HuH-7.5 (cell line): Measurements from ENCODE around the gene SERPINB8.

ENCODE experiments used
- DNase-seq: peaks from one replicate; pipeline ENCODE4 v3.0.0; 2011; ENCODE audit warnings: low spot score

The SERPINB8 gene

GRCh38 chr18:63965716-63966330, 4.1 kb upstream of the SERPINB8 start:
- no peak for DNase-seq

GRCh38 chr18:63970809-63971205, 926 bp downstream of the SERPINB8 start:
- DNase-seq = no peak

DNA sequence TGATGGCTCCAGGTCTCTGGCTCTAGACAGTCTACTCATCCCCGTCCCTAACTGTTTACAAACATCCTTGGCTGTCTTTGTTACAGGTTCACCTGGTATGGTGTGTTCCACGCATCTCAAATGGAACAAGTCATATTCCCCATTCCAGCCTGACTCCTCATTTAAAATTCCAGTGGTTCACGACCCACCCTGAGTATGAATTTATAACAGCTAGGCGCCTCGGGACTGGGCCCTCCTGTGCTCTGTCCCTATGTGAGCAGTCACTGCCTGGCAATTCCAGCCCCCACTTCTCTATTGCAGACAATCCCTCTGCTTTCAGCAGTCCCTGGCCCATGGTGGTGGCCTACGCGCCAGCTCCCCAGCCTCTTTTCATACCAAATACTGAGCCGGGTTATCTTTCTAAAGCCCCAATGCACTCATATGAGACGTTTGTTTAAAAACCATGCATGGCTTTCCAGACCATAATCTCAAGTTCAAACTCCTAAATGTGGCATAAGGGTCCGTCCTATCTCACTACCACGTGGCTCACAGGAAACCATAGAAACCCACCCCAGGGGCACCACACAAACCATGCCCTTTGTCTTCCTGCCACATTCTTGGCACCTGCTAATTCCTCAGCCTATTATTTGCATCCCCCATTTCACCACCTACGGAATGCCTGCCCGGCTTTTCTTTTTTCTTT, 1.6 kb downstream of the SERPINB8 start:
- no peak for DNase-seq

DNA sequence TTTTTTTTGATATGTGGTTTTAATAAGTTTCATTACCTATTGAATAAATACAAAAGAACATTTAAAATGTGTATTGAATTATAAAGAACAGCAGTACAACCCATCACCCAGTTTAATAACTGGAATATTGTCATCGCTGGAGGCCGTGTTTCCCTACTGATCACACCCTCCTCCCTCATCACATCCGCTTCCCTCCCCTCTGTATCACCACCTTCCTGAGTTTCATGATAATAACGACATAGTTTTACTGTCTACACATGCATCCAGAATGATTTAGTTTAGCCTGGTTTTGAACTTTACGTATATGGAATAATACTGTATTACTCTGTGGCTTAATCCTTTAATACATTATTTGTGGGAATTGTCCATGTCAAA, 2.1 kb downstream of the SERPINB8 start:
- DNase-seq = no peak

DNA sequence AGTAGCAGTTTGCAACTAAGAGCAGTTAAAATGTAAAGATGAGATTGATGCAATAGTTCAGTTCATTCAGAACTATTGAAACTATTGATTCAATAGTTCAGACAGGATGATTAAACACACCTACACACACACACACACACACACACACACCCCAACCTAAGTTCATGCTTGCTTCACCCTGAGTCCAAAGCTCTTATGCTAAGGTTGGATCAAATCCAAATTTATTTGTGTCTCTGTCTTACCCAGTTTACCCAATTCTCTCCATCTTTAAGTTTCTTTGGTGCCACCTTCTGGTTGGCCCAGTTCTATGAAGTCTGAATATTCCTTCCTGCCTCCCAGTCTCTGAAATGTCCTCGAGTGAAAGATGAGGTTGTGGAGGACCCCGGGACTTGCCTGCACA, 5.1 kb downstream of the SERPINB8 start:
- DNase-seq = no peak

DNA sequence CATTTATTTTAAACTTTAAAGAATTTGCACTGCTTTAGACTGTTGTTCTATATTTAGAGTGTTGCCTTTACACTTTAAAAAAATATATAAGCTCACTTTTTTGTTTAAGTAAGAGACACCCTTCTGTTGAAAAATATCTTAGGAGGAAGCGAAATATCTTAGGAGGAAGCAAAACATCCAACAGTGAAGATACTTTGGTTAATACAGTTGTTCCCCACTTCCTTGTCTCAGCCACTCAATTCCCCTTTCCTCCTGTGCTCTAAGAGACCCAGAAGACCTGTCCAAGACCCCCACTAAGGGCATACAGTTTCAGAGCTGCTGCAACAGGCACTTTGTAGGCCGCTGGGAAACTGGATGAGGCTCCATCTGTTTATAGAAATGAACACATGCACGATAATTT, 5.7 kb downstream of the SERPINB8 start:
- DNase-seq = no peak

DNA sequence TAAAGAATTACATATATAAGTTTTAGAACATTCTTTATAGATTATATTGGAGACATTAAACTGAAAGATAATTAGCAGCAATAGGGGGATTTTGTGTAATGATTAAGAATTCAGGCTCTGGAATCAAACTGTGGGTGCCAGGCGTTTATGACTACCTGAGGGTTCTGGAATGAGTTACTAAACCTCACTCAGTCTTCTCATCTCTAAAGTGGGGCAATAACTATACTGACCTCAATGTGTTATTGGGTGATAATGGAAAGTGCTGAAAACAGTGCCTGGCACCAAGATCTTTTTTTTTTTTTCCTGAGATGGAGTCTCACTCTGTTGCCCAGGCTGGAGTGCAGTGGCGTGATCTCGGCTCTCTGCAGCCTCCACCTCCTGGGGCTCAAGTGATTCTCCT, 7.2 kb downstream of the SERPINB8 start:
- no peak for DNase-seq

- DNase-seq = peak; percentile 17
Observed at GRCh38 chr18:63979409-63979920, 9.6 kb downstream of the SERPINB8 start.

- no peak for DNase-seq
Observed at GRCh38 chr18:63980027-63980426, 10.1 kb downstream of the SERPINB8 start.

DNA sequence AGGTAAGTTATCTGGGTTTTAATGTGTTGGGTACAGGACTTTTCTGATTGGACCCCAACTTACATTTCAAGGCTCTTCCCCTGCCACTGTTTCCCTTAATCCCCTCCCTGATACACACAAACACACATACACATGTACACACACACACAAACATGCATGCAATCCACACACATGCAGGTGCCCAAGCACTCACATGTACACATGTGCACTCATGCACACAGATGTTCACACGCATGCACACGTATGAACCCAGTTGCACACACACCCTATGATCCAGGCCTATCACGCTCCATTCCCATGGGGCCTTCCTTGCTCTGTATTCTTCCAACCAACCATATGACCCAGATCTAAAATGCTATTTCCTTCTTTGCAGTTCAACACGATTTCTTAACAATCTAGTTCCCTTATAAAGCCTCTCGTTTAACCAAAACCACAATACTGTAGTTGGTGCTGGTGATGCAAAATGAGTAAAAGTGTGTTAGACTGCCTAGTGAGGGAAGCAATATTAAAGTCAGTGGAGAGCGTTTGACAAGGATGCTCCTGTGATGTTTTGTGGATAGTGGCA, 11.1 kb downstream of the SERPINB8 start:
- no peak for DNase-seq

DNA sequence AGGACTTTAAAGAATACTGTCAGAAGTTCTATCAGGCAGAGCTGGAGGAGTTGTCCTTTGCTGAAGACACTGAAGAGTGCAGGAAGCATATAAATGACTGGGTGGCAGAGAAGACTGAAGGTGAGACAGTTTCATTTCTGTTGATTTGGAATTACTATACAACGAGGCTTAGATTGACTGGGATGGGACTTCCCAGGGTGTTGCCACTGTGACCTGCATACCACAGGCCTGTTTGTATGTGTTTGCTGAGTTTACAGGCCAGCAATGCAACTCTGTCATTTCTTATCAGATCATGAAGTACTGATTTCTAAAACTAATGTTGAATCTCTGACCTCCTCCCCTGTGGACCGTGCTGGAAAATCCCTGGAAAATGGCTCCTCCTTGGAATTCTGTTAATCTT, 11.8 kb downstream of the SERPINB8 start:
- DNase-seq = no peak

DNA sequence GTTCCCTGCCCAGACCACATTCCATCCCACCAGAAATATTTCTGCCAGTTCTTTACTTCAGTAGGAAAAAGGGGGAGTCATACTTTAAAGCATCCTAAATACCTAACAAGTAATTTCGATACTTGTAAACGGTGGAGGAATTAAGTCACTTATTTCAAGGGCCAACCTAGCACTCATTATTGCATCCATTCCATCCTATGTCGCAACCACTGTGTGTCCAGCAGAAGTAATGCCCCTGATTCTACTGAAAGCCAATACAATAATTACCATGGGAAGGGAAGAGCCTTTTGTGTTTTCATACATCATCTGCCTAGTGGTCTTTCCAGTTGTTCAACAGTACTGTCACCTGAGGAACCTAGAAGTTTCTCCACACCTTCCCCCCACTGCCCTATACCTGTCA, 12.5 kb downstream of the SERPINB8 start:
- no peak for DNase-seq

GRCh38 chr18:63986885-63987284, 17.0 kb downstream of the SERPINB8 start:
- no peak for DNase-seq

GRCh38 chr18:63987743-63988142, 17.9 kb downstream of the SERPINB8 start:
- no peak for DNase-seq

DNA sequence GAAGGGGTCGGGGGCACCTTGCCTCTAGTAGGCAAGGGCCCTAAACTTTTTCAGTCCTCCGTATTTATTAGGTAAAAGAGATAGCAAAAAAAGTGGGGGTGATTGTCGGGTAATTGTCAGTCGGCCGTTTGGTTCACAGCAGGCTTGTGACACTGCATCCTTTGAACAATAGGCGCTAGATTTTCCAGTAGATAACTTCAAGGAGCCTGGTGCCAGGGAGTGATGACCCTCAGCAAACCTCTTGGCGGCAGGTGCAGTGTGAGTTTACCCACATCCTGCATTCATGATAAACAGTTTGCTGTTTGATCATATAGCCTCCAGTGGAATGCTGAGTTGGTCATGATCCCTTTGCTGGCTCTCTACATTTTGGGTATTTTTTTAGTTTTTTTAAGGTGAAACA, 22.9 kb downstream of the SERPINB8 start:
- DNase-seq = no peak

GRCh38 chr18:63994783-63995399, 25.0 kb downstream of the SERPINB8 start:
- peak; percentile 11 for DNase-seq

DNA sequence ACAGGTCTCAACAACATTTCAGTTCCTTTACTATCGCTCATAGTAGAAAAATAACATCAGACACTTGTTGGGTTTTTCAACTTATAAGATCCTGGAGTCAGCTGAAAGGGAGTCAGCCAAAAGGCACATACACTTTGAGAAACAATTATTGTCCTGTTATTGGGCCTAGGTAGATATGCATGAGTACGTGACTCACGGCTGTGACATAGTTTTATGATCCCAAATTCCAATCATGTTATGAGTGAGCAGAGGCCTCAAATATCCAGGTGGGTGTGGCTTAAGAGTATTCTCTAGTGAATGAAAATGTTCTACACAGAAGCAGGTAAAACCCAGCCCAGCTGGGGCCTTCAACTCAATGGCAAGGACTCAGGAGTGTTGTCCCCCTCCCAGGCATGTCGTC, 27.2 kb downstream of the SERPINB8 start:
- no peak for DNase-seq

- no peak for DNase-seq
Observed at GRCh38 chr18:63997606-63998005, 27.7 kb downstream of the SERPINB8 start.

GRCh38 chr18:63999871-64000270, 30.0 kb downstream of the SERPINB8 start:
- no peak for DNase-seq

DNA sequence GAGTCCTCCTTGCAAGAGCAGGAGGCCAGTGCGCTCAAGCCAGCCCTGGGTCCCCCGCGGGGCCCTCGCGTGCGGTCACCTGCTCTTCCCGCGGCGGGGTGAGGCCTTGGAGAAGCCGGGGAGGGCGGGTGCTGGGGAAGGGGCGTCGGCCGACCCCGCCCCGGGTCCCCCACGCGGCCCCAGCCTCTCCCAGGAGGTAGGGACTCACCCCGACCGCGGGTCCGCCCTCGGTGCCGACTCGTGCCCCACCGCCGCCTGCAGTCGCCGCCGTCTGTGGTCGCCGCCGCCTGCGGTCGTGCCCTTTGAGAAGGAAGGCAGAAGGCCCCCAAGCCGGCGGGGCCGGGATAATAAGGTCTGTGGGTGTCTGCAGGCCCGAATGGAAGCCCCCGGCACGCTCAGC, 32.7 kb downstream of the SERPINB8 start:
- DNase-seq = no peak

DNA sequence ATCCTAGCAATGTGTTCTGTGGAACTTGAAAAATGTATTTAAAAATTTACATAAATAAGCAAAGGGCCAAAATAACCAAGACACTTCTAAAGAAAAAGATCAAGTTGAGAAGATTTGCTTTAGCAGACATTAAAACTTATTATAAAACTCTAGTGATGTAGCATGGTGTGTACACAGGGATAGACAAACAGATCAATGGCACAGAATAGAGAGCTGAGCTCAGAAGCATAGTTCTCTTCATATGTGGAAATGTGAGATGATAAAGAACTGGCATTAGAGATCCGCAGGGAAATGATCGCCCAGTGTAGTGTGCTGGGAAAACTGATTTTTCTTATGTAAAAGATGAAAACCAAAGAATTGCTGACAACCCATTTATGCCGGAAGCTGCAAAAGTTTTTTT, 39.4 kb downstream of the SERPINB8 start:
- no peak for DNase-seq

- no peak for DNase-seq
Observed at GRCh38 chr18:64011513-64011912, 41.6 kb downstream of the SERPINB8 start.

- DNase-seq = peak; percentile 9
Observed at GRCh38 chr18:64017870-64018269, 48.0 kb downstream of the SERPINB8 start.
